NCI-H146 treated with DMSO at 0.1 percent for 48 hours (cell line): ENCODE measurements around the gene ACKR2.
"Not testable (repeated sequence)": the region's sequence is repeated elsewhere in the genome, so short reads cannot be mapped to it uniquely, and the experiment has no call there.

Experiments used
- DNase-seq: peaks from one replicate; lab custom pipeline; 2025; ENCODE audit not compliant: unreplicated experiment; lab: John Stamatoyannopoulos, UW

Gene ACKR2

GRCh38 chr3:42801048-42801620, 8.1 kb upstream of the ACKR2 start:
- DNase-seq = no peak

- no peak for DNase-seq
These were observed 7.5 kb upstream of the ACKR2 start for GRCh38 chr3:42801784-42802183.

DNA sequence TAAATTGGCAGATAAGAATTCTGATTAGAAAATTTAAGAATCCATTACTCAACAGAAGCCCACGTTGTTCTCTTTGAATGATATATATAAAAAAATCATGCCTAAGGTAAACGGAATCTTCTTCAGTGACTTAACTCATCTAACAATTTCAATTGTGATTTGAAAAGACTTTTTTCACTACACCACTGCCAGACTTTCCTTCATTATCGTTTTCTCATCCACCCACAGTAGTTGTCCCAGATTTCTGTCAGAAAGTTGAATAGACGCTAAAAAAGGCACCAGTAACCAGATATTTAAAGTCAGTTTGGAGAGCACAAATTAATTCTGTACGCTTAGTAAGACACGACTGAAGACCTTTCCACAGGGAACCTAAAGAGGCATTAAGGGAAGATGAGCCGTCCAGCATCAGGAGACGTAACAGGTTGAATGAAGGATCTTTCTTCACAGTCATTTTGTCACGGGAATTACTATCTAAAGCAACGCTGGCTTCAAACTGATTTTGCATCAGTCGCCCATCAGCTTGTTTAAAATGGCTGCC, 6.3 kb upstream of the ACKR2 start:
- DNase-seq = no peak

DNA sequence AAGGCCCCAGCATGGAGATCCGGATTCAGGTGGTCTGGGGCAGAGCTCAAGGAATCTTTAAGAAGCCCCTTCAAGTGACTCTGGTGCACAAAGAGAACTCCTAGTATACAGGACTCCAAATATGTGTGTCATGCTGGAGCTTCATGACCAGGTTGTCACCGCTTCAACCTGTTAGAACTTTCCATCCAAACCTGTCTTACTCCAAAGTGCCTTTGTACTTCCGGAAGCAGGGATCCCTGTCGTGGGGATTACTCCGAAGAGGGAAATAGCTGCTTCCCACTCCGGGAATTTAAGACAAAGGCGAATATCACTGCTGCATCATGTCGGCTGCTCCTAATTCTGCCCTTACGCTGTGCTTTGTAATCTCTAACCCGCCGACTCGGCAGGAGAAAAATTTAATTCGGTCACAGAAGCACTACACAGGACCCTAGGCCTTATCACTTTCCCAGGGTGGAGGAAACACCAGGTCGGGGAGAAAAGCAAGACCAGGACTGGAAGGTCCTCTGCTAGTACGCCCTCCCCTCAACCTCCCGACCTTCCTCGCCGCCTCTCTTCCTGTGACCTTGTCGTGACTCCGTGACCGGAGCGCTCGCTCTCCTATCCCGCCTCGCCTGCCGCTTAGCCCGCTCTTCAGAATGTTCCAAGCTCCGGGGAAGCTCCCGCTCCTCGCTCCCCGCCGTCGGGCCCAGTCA, 5.7 kb upstream of the ACKR2 start:
- no peak for DNase-seq

DNA sequence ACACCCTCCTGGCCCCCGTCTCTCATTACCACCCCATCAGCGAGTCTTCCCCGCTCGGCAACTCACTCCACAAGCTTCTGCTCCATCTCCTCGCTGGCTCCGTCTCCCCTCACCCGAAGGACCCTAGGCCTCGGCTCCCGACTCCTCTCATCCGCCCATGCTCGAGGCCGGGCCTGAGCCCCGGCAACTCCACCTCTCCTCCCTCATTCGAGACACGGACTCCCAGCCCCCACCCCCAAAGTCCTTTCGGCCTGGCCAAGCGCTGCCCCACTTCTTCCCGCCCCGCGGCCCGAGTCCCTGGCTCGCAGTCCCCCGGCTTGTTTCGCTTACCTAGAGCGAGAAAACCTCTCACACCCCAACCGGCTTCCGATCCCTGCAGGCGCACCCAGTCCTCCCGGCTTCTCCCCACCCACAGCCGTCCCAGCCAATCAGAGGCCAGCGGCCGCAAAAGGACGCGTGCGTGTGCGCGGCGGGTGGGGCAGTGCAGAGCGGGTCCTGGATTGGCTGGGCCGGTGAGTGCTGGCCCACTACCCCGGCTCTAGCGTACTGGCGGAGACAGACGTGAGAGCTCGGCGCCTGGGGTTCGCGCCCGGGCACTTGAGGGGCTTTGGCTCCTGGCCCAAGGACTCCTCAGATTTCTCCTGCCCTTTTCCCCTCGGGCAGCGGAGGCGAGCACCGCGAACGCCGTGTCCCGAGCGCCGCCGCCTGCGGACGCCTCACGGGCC, 5.0 kb upstream of the ACKR2 start, which contains the start of gene HIGD1A:
HIGD1A (minus strand) TSS at position 385 of the 725 bp plus-strand sequence. CDS start 10,237 bp downstream, outside the sequence.
- peak; percentile 73 for DNase-seq

GRCh38 chr3:42804831-42805132, 4.5 kb upstream of the ACKR2 start:
- no peak for DNase-seq

GRCh38 chr3:42805141-42805821, 4.0 kb upstream of the ACKR2 start:
- DNase-seq = no peak

DNA sequence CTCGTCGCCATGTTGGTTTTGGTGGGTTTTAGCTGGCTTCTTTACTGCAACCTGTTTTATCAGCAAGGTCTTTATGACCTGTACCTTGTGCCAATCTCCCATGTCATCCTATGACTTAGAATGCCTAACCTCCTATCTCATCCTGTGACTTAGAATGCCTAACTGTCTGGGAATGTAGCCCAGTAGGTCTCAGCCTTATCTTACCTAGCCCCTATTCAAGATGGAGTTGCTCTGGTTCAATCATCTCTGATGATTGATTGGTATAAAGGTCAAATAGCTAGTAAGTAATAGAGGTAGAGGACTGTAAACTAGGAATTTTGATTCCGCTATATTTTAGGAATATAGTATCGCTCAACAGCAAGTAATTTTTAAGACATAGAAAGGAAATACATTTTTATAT, 1.3 kb upstream of the ACKR2 start:
- no peak for DNase-seq

GRCh38 chr3:42810706-42811105, 1.5 kb downstream of the ACKR2 start:
- not testable (repeated sequence) for DNase-seq

DNA sequence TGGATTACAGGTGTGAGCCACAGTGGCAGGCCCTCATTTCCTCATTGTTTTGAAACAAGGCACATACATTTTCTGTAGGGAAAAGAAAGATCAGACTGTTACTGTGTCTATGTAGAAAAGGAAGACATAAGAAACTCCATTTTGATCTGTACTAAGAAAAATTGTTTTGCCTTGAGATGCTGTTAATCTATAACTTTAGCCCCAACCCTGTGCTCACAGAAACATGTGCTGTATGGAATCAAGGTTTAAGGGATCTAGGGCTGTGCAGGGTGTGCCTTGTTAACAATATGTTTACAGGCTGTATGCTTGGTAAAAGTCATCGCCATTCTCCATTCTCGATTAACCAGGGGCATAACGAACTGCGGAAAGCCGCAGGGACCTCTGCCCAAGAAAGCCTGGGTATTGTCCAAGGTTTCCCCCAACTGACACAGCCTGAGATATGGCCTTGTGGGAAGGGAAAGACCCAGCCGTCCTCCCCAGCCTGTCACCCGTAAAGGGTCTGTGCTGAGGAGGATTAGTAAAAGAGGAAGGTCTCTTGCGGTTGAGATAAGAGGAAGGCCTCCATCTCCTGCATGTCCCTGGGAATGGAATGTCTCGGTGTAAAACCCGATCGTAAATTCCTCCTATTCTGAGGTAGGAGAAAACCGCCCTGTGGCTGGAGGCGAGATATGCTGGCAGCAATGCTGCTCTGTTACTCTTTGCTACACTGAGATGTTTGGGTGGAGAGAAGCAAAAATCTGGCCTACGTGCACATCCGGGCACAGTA, 2.1 kb downstream of the ACKR2 start:
- not testable (repeated sequence) for DNase-seq

DNA sequence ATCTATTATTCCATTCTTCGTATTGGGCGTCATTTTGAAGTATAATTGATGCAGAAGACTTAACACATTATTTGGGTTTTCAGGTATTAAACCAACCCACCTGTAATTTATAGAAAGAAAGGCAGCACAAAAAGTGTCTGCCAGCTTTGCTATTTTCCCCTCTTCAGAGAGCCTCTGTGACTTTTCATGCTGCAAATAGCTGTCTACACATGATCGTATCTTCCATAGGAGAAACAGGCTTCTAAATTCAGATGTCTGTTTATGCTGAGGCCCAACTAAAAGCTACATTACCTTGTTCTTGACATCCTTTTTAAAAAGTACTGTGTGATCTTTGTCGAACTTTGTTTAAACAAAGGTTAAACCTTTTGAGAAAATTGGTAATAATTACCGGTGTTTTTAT, 5.0 kb downstream of the ACKR2 start:
- no peak for DNase-seq

GRCh38 chr3:42814914-42815507, 5.8 kb downstream of the ACKR2 start:
- DNase-seq = no peak

DNA sequence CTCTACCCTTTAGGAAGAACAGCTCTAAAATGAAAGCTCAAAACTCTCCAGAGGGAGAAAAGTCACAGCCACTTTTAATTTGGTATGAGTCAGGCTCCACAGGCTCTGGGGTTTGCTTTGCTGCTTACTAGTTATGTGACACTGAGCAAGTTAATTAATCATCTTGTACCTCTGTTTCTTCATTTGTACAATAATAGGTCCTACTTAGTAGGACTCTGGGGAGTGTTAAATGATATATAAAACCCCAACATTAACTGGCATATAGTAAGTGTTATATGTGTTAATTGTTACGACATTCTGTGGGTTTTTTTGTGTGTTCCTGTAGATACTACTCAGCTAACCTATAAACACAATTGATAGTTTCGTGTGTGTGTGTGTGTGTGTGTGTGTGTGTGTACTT, 6.6 kb downstream of the ACKR2 start:
- DNase-seq = no peak

- peak; percentile 21 for DNase-seq
These were observed 10.2 kb downstream of the ACKR2 start for GRCh38 chr3:42819351-42819965.

DNA sequence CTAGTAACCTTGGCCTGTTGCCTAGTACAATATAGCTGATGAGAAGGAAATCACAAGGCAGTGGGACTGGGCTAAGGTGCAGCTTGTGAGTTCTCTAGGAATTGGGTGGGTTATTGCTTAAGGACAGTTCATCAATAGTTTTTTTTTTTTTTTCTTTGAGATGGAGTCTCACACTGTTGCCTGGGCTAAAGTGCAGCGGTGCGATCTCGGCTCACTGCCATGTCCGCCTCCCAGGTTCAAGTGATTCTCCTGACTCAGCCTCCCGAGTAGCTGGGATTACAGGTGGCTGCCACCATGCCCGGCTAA, 11.5 kb downstream of the ACKR2 start:
- DNase-seq = no peak

GRCh38 chr3:42822828-42823227, 13.6 kb downstream of the ACKR2 start:
- DNase-seq = no peak

DNA sequence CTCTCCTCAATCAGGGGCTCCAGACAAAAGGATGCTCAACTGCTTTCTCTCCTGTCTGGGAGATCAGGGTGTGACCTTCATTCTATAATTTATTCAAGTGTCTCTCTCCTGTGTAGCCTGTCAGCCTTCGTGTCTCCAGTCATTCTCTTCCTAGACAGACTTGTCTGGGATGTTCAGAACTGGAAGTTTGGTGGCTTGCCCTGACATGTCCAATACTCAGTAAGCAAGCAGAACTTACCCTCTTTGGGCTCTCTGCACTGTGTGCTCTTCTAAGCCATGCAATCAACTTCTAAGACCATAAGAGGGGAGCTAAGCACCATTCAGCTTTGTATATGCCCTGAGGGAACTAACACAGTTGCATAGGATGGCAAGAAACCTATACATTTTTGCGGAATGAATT, 14.1 kb downstream of the ACKR2 start:
- DNase-seq = no peak

DNA sequence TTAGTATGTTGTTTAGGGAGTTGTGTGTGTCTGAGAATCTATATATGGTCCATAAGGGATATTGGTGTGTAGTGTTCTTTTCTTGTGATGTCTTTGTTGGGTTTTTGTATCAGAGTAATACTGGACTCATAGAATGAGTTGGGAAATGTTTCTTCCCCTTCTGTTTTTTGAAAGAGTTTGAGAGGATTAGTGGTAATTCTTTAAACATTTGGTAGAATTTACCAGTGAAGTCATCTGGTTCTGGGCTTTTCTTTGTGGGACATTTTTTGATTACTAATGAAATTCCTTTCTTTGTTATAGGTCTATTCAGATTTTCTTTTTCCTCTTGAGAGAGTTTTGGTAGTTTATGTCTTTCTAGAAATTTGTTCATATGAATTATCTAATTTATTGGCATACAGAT, 16.9 kb downstream of the ACKR2 start:
- no peak for DNase-seq

DNA sequence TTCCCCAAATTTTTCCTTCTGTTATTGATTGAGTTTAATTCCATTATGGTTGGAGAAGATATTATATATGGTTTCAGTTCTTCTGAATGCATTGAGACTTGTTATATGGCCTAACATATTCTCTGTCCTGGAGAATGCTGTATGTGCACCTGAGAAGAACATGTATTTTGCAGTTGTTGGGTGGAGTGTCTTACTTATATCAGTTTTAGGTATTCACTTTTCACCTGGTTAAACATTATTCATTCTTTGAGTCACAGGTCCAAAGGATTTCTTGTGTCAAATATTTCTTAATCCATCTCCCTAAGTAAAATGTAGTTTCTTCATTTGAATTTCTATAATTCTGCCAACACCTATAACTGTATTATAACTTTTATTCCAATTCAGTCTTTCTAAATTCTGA, 17.8 kb downstream of the ACKR2 start:
- DNase-seq = no peak

DNA sequence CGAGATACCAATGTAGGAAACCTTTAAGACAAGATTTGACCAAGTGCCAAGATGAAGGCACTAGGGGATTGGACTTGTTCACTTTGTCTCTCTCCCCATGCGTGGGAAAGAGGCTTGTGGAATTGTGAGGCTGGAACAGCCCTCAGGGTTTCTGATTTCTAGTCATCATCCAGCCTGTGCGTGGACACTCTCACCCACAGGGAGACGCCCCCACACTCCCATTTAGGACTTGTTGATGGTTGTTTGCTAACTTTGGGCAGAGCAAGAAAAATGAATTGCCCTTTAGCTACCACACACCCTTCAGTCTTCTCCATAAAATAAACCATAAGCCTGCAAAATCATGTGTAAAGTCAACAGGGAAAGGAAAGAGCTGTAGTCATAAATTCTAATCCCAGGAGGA, 18.4 kb downstream of the ACKR2 start:
- DNase-seq = no peak
